ENCODE data around the gene IL19.

DNA sequence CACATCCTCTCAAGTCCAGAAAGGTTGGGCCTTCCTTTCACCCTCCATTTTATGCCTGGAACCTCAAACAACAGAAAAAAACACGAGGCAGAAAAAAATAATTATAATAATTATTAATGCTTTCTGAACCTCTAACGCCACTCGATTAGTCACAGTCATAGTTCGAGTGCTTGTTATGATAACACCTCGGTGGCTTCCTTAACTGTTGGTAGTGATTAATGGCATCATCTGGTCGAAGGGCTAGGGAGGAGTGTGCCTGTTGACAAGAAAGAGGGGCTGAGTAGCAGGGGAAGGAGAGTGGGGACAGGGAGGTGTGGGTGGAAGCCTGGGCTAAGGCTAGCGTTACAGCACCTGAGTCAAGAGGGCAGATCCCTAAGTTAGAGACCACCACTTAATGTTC is 23.0 kb downstream of the IL19 start:
- TF ChIP-seq KLF1 (tag by site-specific recombination; IDR thresholded peaks at IDR 0.05), result no peak
- no peak for TF ChIP-seq ZNF335 (tag by site-specific recombination; conservative IDR thresholded peaks at IDR 0.05)
- TF ChIP-seq CTCF (tag by site-specific recombination; IDR thresholded peaks at IDR 0.05), result no peak
- TF ChIP-seq ZNF350 (tag by site-specific recombination; IDR thresholded peaks at IDR 0.05), result no peak
- no peak for TF ChIP-seq ZNF777 (tag by site-specific recombination; IDR thresholded peaks at IDR 0.05; ENCODE audit: borderline replicate concordance)
- TF ChIP-seq ZNF121 (tag by site-specific recombination; IDR thresholded peaks at IDR 0.05), result no peak
- no peak for TF ChIP-seq ZBTB17 (tag by site-specific recombination; IDR thresholded peaks at IDR 0.05)
- no peak for TF ChIP-seq ZSCAN23 (tag by site-specific recombination; IDR thresholded peaks at IDR 0.05)
- no peak for TF ChIP-seq ZNF768 (tag by site-specific recombination; IDR thresholded peaks at IDR 0.05)
- no peak for TF ChIP-seq GLIS2 (tag by site-specific recombination; IDR thresholded peaks at IDR 0.05)
- TF ChIP-seq, protein P1, sequence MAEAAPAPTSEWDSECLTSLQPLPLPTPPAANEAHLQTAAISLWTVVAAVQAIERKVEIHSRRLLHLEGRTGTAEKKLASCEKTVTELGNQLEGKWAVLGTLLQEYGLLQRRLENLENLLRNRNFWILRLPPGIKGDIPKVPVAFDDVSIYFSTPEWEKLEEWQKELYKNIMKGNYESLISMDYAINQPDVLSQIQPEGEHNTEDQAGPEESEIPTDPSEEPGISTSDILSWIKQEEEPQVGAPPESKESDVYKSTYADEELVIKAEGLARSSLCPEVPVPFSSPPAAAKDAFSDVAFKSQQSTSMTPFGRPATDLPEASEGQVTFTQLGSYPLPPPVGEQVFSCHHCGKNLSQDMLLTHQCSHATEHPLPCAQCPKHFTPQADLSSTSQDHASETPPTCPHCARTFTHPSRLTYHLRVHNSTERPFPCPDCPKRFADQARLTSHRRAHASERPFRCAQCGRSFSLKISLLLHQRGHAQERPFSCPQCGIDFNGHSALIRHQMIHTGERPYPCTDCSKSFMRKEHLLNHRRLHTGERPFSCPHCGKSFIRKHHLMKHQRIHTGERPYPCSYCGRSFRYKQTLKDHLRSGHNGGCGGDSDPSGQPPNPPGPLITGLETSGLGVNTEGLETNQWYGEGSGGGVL (tag by site-specific recombination; IDR thresholded peaks at IDR 0.05), result no peak
- no peak for TF ChIP-seq TRIM28 (IDR thresholded peaks at IDR 0.05; ENCODE audit: borderline replicate concordance, low read length)
- TF ChIP-seq, protein P2, sequence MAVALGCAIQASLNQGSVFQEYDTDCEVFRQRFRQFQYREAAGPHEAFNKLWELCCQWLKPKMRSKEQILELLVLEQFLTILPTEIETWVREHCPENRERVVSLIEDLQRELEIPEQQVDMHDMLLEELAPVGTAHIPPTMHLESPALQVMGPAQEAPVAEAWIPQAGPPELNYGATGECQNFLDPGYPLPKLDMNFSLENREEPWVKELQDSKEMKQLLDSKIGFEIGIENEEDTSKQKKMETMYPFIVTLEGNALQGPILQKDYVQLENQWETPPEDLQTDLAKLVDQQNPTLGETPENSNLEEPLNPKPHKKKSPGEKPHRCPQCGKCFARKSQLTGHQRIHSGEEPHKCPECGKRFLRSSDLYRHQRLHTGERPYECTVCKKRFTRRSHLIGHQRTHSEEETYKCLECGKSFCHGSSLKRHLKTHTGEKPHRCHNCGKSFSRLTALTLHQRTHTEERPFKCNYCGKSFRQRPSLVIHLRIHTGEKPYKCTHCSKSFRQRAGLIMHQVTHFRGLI (tag by site-specific recombination; IDR thresholded peaks at IDR 0.05), result no peak
